Measurements from ENCODE around the gene C9orf50.
"Not testable (repeated sequence)": the region's sequence is repeated elsewhere in the genome, so short reads cannot be mapped to it uniquely, and the experiment has no call there.

The C9orf50 gene

DNA sequence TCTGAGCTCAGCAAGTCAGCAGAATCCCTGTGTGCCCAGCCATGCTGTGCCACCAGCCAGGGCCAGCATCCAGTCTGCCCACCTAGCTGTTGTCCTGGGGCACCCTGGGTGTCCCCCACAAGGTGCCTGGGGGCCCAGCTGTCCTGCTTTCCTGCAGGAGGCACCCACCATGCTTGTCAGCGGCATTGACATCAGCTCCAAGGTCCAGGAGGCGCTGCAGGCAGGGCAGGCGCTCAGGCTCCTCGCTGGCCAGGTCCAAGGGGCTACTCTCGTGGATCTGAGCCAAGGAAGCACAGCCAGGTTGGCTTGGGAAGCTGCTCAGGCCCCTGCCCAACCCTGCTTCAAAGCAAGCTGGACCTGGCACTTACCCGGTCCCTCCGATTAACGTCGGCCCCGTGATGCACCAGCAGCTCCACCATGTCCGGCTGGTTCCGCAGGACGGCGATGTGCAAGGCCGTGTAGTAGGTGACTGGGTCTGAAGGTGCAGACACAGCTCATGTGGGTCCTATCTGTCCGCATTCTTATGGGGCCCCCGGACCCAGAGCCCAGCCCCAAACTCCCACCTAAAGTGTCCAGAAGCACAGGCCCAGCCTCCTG, 18.2 kb upstream of the C9orf50 start:
- no peak overlapping the region for H3K4me3 ChIP-seq (ENCODE audit: low read depth, low read length)
- TF ChIP-seq, protein P1, sequence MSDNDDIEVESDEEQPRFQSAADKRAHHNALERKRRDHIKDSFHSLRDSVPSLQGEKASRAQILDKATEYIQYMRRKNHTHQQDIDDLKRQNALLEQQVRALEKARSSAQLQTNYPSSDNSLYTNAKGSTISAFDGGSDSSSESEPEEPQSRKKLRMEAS (IDR thresholded peaks at IDR 0.05; ENCODE audit: low read depth, low read length), result no peak
- TF ChIP-seq POLR2A (IDR thresholded peaks at IDR 0.05; ENCODE audit: extremely low read depth, insufficient read length) (no peak), MYC (IDR thresholded peaks at IDR 0.05; ENCODE audit: low read depth, low read length) (no peak)
- TF ChIP-seq, protein P2, sequence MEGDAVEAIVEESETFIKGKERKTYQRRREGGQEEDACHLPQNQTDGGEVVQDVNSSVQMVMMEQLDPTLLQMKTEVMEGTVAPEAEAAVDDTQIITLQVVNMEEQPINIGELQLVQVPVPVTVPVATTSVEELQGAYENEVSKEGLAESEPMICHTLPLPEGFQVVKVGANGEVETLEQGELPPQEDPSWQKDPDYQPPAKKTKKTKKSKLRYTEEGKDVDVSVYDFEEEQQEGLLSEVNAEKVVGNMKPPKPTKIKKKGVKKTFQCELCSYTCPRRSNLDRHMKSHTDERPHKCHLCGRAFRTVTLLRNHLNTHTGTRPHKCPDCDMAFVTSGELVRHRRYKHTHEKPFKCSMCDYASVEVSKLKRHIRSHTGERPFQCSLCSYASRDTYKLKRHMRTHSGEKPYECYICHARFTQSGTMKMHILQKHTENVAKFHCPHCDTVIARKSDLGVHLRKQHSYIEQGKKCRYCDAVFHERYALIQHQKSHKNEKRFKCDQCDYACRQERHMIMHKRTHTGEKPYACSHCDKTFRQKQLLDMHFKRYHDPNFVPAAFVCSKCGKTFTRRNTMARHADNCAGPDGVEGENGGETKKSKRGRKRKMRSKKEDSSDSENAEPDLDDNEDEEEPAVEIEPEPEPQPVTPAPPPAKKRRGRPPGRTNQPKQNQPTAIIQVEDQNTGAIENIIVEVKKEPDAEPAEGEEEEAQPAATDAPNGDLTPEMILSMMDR (IDR thresholded peaks at IDR 0.05; ENCODE audit: low read depth, low read length), result no peak
- no peak for DNase-seq (ENCODE audit: low read depth)

- no peak for DNase-seq (ENCODE audit: low read depth)
- H3K4me3 ChIP-seq (ENCODE audit: low read depth, low read length), result no peak overlapping the region
- TF ChIP-seq MYC (IDR thresholded peaks at IDR 0.05; ENCODE audit: low read depth, low read length) (no peak), POLR2A (IDR thresholded peaks at IDR 0.05; ENCODE audit: extremely low read depth, insufficient read length) (no peak)
- TF ChIP-seq, protein P1 (IDR thresholded peaks at IDR 0.05; ENCODE audit: low read depth, low read length), result no peak
- TF ChIP-seq, protein P2 (IDR thresholded peaks at IDR 0.05; ENCODE audit: low read depth, low read length), result no peak
Measured at GRCh38 chr9:129637673-129638439, 17.0 kb upstream of the C9orf50 start.

DNA sequence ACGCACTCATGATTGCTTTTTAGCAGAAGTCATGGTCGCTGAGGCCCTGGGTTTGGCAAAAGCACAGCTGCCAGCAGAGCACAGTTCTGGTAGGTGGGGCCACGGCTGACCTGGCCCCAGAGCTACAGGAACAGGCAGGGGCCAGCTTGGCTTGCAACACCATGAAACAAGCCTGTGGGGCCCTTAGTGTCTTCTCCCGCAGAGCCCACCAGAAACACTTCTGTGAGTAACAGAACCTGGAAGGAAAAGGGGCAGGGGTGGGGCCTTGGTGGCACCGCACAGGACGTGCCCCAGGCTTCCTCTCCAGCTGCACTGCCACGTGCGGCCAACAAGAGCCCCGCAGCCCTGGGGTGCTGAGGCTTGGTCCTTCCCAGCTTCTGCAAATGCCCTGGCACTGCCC, 16.2 kb upstream of the C9orf50 start:
- DNase-seq (ENCODE audit: low read depth), result no peak
- TF ChIP-seq POLR2A (IDR thresholded peaks at IDR 0.05; ENCODE audit: extremely low read depth, insufficient read length) (no peak), MYC (IDR thresholded peaks at IDR 0.05; ENCODE audit: low read depth, low read length) (no peak)
- TF ChIP-seq, protein P1 (IDR thresholded peaks at IDR 0.05; ENCODE audit: low read depth, low read length), result no peak
- TF ChIP-seq, protein P2 (IDR thresholded peaks at IDR 0.05; ENCODE audit: low read depth, low read length), result no peak
- no peak overlapping the region for H3K4me3 ChIP-seq (ENCODE audit: low read depth, low read length)

GRCh38 chr9:129636343-129636742, 15.4 kb upstream of the C9orf50 start:
- H3K4me3 ChIP-seq (ENCODE audit: low read depth, low read length); DNase-seq (ENCODE audit: low read depth): not testable (repeated sequence)

DNA sequence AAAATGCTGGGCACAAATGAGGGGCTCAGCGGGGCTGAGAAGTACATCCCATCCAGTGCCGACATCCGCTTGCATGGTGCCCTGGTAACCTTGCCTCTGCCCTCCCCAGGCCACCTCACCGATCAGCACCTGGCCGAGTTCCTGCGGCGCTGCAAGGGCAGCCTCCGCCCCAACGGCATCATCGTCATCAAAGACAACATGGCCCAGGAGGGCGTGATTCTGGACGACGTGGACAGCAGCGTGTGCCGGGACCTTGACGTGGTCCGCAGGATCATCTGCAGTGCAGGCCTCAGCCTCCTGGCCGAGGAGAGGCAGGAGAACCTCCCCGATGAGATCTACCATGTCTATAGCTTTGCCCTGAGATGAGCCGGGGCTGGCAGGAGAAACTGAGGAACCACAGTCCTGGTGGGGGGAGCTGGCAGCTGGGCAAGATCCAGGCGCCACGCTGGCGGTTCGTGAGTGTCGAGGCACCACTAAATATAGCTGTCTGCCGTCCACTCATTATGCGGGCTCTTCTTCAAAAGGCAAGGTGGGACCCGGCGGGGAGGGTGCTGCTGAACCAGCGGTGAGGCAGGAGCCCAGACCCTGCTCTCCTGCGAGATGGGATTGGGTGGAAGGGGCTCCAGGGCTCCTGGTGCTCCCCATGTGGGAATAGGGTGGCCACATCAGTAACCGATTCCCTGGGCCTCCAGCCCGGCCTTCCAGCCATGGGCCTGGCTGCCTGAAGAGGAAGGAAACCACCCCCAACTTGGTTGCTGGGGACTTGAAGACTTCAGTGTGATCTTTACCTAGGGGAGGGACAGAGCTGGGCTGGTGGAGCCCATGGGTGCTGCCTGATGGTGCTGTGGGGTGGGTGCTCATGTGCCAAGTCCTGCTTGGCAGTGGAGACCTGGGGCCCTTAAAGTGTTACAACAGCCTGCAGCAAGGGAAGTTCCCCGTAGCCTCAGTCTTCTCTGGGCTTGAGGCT, 14.5 kb upstream of the C9orf50 start:
- TF ChIP-seq POLR2A (IDR thresholded peaks at IDR 0.05; ENCODE audit: extremely low read depth, insufficient read length) (no peak), MYC (IDR thresholded peaks at IDR 0.05; ENCODE audit: low read depth, low read length) (no peak)
- TF ChIP-seq, protein P2 (IDR thresholded peaks at IDR 0.05; ENCODE audit: low read depth, low read length), result no peak
- TF ChIP-seq, protein P1 (IDR thresholded peaks at IDR 0.05; ENCODE audit: low read depth, low read length), result no peak
- no peak for DNase-seq (ENCODE audit: low read depth)
- H3K4me3 ChIP-seq (ENCODE audit: low read depth, low read length), result no peak overlapping the region

DNA sequence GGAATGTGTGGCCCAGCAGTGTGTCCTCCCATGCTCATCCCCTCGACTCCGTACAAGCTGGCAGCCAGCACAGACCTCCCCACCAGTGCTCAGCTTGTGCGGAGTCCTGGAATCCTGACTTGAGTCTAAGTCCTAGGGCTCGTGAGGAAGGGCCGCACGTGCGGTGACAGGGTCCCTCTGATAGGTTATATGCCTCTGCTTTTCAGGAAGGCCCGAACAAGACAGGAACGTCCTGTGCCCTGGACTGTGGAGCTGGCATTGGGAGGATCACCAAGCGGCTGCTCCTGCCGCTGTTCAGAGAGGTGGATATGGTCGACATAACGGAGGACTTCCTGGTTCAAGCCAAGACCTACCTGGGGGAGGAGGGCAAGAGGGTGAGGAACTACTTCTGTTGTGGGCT, 12.9 kb upstream of the C9orf50 start:
- TF ChIP-seq, protein P2 (IDR thresholded peaks at IDR 0.05; ENCODE audit: low read depth, low read length), result no peak
- TF ChIP-seq POLR2A (IDR thresholded peaks at IDR 0.05; ENCODE audit: extremely low read depth, insufficient read length) (no peak), MYC (IDR thresholded peaks at IDR 0.05; ENCODE audit: low read depth, low read length) (no peak)
- TF ChIP-seq, protein P1 (IDR thresholded peaks at IDR 0.05; ENCODE audit: low read depth, low read length), result no peak
- no peak for DNase-seq (ENCODE audit: low read depth)
- H3K4me3 ChIP-seq (ENCODE audit: low read depth, low read length), result no peak overlapping the region

Data from NB4 (cell line).